NCI-H1436 (cell line): ENCODE measurements around the gene CAPN12.

Experiments used
- DNase-seq: peaks from one replicate; lab custom pipeline; 2025; lab: John Stamatoyannopoulos, UW

Gene CAPN12

DNA sequence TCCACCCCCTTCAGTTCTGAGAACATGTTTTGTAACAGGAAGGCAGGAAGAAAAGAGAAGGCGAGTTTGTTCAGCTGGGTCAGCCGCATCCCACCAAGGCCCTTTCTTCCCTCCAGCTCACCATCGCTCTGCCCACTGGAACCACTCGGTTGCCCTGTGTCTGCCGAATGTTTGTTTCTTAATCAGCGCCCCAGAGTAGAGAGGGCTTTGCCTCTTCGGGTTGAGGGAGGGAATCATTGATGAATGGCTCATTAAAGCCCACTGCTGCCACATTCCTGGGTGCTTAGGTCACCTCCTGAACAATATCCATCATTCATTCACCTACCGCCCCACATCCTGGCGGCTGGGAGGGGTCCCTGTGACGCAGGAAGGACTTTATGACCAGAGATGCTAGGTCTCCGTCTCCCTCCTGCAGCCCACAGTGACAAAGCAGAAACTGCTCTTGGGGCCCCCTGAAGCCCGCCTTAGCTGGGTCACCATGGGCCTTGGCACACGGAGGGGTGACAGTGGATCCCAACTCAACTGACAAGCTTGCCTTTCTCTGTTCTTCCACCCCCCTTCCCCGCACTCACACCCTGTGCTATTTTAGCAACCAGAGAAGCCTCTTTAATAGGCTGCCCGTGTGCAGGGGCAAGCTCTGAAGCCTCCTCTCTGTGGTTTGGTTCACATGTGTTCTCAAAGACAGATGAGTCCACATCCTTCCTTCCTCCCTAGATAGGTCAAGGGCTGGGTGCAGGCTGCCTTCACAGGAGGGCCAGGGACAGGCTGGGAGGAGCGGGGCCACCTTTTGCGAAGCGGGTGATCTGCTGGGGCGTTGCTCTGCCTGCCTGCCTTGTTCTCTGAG, 50.7 kb downstream of the CAPN12 start:
- no peak for DNase-seq

DNA sequence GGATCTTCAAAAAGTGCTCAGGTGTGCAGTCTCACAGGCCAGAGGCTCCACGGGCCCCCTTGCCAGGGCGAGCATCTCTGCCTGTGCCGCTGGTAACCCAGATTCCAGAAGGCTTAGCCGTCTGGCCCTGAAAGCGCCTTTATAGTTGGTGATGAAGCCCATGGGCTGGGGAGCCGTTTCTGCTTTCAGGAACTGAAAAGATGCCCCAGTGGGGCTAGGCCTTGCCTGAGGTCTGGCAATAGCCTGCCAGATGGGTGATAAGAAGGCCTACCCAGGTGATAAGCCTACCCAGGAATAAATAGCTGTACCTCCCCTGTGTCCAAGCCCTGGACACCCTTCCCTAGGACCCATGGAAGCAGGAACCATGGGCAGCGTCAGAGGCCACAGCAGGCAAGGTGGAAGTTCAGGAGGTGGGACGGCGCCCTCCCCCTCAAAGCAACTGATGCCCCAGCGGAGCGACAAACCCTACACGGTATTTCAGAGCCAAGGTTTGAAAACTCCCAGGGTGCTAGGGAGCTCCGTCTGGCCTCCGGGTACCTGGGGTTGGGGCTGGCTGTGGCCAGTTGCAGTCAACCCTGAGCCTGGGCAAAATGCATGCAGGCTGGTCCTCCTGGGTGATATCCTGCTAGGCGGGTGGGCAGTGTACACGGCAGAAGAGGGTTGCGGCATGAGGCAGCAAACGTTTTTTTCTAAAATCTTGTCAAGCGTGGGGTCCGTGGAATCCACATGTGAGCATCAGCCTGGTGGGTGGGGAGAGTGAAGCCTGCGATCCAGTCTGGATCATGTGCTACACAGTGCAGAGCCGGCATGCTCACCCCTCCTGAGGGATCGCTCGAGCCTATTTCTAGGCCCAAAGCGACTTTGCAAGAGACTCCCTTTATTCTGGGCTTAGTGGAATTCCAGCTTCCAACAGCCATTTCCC, 51.6 kb downstream of the CAPN12 start:
- no peak for DNase-seq

DNA sequence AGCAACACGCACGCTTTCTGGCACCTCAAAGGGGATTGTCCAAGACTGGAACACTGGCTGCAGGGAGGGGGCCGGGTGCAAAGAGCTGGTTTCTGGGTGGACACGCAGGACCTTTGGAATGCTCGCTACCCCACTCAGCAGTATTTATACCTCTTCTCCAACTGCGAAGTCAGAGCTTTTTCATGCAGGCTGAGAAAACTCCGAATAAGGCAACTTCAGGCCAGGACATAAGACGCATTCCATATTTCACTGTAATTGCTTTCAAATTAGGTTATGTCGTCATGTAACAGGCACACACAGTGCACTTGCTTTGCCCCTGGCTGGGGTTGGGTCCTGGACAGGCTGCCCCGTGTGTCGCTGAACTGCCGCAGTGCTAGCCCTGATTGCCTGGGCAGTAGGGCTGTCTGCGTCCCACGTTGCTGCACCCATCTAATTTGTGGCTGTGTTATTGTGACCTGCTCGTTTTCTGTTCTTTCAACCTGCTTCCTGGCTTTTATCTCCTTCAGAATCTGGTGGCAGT, 52.3 kb downstream of the CAPN12 start:
- no peak for DNase-seq

DNA sequence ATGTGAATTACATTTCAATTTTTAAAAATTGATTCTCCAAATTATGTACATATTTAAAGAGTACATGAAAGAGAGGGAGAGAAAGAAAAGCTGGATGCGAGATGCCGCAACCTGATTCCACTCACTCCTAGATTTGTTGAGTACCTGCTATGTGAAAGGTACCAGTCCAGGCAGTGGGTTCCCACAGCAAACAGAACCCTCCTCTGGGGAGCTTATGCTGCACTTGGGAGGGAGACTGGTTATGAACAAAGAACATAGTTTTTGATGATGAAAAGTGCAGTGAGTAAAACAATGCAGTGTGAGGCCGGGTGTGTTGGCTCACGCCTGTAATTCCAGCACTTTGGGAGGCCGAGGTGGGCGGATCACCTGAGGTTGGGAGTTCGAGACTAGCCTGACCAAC, 53.4 kb downstream of the CAPN12 start:
- DNase-seq: no peak

DNA sequence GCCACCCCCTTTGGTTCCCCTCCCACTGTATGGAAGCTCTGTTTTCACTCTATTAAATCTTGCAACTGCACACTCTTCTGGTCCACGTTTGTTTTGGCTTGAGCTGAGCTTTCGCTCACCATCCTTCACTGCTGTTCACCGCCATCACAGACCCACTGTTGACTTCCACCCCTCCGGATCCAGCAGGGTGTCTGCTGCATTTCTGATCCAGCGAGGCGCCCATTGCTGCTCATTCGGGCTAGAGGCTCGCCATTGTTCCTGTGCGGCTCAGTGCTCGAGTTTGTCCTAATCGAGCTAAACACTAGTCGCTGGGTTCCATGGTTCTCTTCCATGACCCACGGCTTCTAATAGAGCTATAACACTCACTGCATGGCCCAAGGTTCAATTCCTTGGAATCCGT, 54.1 kb downstream of the CAPN12 start:
- DNase-seq: no peak

DNA sequence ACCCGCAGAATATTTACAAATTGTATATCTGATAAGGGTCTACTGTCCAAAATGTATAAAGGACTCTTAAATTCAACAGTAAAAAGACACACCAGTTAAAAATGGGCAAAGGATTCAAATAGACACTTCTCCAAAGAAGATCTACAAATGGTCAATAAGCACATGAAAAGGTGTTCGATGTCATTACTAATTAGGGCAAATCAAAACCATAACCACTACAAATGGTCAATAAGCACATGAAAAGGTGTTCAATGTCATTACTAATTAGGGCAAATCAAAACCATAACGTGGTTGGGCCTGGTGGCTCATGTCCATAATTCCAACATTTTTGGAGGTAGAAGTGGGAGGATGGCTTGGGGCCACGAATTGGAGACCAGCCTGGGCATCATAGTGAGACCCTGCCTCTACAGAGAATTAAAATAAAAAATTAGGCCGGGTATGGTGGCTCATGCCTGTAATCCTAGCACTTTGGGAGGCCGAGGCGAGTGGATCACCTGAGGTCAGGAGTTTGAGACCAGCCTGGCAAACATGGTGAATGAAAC, 56.4 kb downstream of the CAPN12 start:
- no peak for DNase-seq

DNA sequence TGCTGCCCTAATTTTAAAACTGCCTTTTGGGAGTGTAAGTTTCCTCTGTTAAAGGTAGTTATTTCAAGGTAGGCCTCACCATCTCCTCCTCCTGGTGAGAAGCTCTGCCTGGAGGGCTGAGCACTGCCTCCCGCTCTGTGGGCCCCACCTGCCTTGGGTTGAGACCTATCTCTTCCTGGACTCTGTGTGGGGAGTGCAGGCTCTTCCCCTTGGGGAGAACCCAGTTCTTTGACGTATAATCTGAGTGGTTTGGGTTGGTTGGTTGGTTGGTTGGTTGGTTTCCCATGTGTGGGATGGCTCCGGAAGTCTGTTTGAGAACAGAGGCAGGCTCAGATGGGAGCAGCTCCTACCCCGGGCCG, 57.8 kb downstream of the CAPN12 start:
- DNase-seq: no peak

DNA sequence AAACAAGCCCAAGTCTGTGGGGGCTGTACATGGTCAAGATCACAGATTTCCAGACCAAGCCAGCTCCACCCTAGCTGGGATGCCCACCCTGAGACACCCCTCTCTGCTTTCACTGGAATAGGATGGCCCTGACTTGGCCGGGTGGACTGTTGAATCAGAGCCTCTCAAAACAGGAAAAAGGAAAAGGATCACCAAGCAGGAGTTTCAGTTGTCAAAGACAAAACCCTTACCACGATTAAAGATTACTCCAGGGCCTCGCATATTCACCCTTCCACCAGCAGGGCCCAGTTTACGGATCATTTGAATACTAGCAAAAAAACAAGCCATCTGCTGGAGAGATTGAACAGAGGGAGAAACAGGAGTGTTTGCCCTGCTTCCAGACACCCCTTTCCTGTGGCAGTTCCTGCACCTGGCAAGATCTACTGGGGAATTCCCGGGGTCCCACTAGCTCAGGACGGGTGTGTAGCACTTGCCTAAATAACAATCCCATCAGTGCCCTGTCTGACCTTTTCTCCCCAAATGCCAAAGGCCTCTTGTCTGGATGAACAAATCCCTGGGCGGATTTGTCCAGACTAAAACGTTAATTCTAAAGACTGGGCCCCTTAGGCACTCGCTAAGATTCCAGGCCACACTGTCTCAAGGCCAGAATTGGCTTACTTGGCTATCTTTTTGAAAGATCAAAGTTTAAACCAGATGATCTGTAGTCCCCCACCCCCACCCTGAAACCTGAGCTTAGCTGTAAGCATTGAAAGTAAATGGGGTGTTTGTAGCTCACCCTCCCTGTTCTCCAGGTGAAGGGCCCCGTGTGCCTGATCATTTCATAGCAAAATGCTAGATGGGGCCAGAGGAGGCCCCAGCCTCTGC, 58.4 kb downstream of the CAPN12 start:
- no peak for DNase-seq

DNA sequence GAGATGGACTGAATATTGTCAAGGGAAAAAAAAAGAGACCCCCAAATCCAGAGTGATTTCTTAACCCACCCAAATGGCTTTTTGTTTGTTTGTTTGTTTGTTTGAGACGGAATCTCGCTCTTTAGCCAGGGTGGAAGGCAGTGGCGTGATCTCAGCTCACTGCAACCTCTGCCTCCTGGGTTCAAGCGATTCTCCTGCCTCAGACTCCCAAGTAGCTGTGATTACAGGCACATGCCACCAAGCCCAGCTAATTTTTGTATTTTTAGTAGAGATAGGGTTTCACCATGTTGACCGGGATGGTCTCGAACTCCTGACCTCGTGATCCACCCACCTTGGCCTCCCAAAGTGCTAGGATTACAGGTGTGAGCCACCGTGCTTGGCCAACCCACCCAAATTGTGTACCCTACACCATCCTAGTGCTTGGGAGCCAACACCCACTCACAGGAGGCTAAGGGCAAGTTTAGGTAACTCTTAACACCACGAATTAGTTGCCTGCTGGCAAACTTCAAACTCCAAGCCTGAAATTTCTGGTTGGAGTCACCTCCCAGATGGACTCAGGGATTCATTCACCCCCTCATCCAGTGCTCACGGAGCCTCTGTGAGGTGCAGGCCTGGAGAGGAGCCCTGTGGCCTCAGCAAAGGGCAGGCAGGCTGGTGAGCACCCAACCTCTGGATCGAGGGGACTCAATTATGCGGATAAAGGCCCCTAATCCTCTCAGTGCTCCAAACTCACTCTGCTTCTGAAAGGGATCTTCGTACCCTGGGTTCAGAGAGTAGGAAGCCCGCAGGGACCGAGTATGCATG, 59.2 kb downstream of the CAPN12 start:
- DNase-seq: no peak

DNA sequence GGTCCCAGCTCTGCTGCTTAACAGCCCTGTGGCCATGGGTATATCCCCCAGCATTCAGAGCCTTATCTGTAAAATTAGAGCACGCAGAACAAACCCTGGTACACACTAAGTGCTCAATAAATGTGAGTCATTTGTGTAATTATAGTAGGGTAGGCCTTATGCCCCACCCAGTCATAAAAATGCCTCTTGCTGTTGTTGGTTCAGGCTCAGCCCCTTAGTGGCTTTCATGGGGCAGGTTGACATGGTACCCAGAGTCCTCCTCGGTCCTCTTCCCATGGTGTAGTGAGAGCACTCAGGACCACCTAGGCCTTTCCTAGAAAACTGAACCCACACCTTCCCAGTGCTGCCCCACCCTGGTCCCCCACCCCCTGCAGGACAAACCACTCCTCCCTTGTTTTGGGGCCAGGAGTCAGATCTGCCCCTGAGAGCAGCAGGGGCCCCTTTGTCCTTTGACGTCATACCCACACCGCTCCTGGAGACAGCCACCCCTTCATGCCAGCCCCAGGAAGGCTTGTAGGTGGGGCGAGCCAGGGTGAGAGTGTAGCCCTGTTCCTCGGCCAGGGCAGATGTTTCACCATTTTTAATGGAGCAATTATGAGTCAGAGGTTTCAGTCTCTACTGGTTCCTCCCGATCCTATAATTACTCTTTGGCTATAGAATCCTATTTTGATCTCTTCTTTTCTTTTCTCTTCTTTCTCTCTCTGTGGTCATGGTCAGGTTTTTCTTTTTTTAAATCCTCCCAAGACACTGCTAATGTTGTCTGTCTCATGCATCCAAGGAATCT, 60.0 kb downstream of the CAPN12 start:
- no peak for DNase-seq

DNA sequence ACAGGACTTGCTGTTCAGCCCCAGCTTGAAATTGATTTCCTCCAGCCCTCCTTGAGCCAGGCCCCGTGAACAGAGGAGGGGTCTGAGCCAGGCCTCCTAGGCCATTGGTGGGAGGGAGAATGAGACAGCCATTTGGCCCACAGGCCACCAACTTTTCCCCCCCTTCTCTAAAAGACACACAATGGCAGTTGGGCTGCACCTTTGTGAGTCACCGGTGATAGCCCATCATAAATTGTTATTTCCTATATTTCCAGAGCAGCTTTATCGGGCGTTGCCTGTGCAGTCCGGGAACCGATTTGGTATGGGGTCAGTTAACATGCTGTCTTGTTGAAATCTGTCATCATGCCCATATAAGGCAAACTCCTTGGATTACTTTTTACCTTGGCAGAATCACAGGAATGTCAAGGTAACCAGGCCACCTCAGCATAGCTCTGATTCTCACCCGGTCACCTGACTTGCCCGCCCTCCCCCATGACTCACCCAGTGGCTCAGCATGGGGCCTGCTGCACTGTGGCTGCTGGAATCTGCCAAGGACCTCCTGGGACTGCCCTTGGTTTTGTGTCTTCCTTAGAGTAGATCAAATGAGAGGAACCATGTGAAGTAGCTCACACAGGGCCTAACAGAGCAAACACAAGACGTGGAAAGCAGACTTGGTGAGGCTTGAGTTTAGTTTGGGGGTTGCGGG, 60.7 kb downstream of the CAPN12 start:
- DNase-seq: no peak

DNA sequence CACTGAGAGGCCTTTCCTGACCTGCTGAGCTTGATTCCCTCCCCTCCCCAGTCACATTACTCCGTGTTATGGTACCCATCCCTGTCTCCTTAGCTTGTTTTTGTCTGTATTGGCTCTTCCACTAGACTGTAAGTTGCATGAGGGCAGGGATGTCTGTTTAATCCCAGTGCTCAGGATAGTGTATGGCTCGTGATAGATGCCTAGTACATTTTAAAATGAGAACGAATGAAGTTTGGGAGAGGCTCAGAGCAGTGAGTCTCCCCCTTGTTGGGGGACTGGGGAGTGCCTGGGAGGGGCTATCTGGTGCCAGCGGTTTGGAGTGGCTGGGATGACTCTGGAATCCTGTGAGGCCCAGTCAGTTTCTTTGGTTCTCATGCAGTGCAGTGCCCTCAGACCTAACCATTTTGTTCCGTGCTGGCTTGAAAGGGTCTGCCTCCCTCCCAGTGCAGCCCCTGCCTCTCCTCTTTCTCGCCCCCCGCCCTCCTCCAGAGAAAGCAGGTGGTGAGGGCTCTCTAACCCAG, 61.3 kb downstream of the CAPN12 start:
- DNase-seq: no peak

DNA sequence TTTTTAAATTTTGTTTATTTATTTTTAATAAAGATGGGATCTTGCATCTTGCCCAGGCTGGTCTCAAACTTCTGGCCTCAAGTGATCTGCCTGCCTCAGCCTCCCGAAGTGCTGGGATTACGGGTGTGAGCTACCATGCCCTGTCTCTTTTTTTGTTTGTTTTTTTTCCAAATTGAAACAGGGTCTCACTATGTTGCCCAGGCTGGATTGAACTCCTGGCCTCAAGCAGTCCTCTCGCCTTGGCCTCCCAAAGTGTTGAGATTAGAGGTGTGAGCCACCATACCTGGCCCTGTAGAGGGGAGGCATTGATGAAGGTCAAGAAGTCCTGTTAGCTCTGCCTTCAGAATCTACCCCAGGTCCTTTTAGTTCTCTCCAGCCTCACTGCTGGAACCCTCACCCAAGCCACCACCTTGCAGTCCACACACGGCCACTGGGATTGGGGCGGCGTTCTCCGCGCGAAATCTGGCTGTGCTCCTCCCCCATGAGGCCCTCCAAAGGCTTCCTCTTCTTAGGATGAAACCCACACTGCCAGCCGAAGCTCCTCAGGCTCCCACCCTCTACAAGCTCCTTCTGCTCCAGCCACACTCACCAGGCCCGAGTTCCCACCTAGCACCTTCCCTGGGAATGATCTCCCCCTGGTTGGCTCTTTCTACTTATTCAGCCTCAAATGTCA, 61.9 kb downstream of the CAPN12 start:
- DNase-seq: no peak
